Measurements from ENCODE around the gene GDI1. TPM values are rescaled to one million over a fixed set of nuclear protein-coding genes. Genes with fewer than 3 reads are reported as not detected.

Gene GDI1
- total and polyA plus RNA-seq, 9 of the 15 experiments (the other 6 are each of a cell fraction or from before 2014, with no cell fraction given): 0.97 to 82.6 (median 37.5) TPM

GRCh38 chrX:154396973-154397887 is 39.7 kb upstream of the GDI1 start (continued):
- TF ChIP-seq PKNOX1 (IDR thresholded peaks at IDR 0.05) (no peak), MBD1 (CRISPR knock-in tag; IDR thresholded peaks at IDR 0.05) (no peak), ZNF696 (CRISPR knock-in tag; conservative IDR thresholded peaks at IDR 0.05) (no peak), AFF1 (IDR thresholded peaks at IDR 0.05; ENCODE audit: low read depth in 1 of 2, partially characterized antibody in 2 of 2) (no peak), HIVEP1 (CRISPR knock-in tag; IDR thresholded peaks at IDR 0.05) (no peak), TAF1 (IDR thresholded peaks at IDR 0.05; ENCODE audit: control insufficient read depth, extremely low read depth, insufficient read depth, low read length, severe bottlenecking) (no peak), ZKSCAN3 (CRISPR knock-in tag; IDR thresholded peaks at IDR 0.05) (no peak), PRMT5 (CRISPR knock-in tag; IDR thresholded peaks at IDR 0.05) (no peak), ZNF655 (CRISPR knock-in tag; IDR thresholded peaks at IDR 0.05) (no peak), HSF4 (CRISPR knock-in tag; IDR thresholded peaks at IDR 0.05; ENCODE audit: borderline replicate concordance) (no peak), ZFP30 (CRISPR knock-in tag; IDR thresholded peaks at IDR 0.05; ENCODE audit: borderline replicate concordance) (no peak), GTF2A2 (tag; IDR thresholded peaks at IDR 0.05) (no peak)
